ENCODE measurements around the gene IPPK.
"Not testable (repeated sequence)": the region's sequence is repeated elsewhere in the genome, so short reads cannot be mapped to it uniquely, and the experiment has no call there.

IPPK gene

DNA sequence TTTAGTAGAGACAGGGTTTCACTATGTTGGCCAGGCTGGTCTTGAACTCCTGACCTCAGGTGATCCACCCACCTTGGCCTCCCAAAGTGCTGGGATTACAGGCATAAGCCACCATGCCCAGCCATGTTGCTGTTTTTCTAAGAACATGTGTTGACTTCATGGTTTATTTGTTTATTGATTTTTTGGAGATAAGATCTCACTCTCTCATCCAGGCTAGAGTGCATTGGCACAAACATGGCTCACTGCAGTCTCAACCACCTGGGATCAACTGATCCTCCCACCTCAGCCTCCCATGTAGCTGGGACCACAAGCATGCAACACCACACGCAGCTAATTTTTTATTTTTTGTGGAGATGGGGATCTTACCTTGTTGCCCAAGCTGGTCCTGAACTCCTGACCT is 74.9 kb downstream of the IPPK start:
- DNase-seq (ENCODE audit: low read depth), result not testable (repeated sequence)

DNA sequence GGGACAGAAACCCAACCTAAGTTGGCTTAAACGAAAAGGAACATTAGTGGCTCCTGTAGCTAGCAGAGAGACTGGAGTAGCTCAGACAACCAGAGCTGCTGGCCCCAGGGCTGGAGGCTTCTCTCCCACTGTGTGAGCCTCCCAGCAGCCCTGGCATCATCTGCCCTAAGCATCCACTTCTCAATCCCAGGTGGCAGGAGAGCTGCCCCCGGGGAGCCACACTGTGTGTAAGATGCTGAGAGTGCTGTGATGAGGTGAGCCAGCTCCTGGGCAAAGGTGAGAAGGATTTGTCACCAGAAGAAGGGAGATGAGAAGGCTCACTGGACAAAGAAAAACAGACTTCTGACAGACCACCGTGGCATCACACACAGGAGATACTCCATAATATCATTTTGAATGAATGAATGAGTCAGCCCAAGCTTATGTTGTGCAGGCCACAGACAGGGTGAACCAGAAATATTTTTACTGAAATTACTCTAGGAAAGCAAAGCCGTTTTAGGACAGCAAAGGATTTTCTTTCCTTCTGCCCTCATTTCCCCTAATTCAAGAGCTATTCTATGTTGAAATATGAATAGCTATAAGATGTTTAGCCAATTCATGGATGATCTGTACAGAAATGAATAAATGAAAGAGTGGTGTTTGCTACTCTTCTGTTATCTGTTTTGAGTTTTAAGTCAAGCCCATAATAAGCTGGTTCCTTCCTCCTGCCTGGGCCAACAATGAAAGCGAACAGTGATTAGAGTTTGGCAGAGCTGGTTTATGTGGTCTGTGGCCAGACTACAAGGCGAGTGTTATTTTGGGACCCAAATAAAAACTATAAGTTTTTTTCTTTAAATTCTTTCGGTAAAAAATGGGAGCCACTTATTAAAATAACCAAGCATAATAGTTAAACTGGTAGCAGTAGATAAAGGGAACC is 76.7 kb downstream of the IPPK start:
- no peak for DNase-seq (ENCODE audit: low read depth)

DNA sequence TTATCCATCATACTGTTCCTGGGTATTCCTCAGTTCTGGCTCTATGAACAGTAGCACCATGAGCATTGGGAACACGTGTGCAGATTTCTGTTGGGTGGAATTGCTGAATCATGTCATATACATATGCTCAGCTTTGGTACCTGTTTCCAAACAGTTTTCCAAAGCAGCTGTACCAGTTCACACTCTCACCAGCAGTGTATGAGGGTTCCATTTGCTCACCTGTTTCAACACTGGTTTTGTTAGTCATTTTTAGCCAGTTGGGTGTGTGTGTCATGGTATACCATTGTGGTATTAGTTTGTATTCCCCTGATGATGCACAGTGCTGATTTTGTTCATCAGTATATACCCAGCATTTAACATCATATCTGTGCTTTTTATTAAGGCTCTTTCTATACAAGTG is 77.4 kb downstream of the IPPK start:
- DNase-seq (ENCODE audit: low read depth), result no peak

DNA sequence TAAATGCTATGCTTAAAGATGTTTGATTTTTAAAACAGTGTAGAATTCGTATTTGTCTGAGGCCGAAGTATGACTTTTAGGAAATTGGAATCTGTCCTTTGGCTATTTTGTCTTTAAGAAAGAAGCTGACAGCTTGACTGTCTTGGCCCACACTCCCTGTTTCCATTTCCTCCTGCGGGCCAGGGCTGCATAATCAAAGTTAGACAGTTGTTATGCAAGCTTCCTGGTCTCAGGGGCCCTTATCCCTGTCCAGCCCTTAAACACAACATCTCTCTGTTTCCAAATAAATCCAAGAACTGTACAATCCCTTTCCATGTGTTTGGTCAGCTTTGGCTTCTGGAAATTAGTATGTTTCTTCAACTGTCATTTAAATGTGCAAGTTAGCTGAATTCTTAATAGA is 79.6 kb downstream of the IPPK start:
- DNase-seq (ENCODE audit: low read depth), result no peak

DNA sequence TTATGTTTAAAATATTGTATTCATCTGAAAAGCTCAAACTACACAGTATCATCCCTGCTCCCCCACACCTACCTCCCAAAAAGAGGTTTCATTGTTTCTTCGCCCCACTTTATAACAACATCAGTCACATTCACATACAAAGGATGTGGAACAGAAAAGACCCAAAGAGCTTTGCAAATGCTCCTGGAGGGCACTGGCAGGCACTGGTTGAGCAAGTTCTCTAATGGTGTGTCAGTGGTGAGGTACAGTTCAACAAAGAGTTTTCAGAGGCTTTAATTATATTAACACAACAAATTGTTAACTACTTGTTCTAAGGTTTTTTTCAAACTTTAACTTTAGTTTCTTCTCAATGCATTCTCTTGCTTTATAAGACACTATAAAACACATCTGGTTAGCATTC is 80.0 kb downstream of the IPPK start:
- DNase-seq (ENCODE audit: low read depth), result no peak

DNA sequence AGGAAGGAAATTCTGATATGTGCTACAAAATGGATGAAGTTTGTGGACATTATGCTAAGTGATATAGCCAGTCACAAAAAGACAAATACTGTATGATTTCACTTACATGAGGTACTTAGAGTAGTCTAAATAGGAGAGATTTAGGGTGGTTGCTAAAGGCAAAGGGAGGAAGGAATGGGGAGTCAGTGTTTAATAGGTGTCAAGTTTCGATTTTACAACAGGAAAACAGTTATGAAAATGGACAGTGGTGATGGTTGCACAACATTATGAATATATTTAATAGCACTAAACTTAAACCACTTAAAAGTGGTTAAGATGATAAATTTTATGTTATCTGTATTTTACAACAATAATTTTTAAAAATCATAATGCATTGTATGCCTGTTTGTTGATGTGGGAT is 93.8 kb downstream of the IPPK start:
- DNase-seq (ENCODE audit: low read depth), result no peak

DNA sequence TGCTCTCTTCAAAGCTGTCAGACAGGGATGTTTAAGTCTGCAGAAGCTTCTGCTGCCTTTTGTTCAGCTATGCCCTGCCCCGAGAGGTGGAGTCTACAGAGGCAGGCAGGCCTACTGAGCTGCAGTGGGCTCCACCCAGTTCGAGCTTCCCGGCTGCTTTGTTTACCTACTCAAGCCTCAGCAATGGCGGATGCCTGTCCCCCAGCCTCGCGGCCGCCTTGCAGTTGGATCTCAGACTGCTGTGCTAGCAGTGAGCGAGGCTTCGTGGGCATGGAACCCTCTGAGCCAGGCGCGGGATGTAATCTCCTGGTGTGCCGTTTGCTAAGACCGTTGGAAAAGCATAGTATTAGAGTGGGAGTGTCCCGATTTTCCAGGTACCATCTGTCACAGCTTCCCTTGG is 96.3 kb downstream of the IPPK start:
- not testable (repeated sequence) for DNase-seq (ENCODE audit: low read depth)

DNA sequence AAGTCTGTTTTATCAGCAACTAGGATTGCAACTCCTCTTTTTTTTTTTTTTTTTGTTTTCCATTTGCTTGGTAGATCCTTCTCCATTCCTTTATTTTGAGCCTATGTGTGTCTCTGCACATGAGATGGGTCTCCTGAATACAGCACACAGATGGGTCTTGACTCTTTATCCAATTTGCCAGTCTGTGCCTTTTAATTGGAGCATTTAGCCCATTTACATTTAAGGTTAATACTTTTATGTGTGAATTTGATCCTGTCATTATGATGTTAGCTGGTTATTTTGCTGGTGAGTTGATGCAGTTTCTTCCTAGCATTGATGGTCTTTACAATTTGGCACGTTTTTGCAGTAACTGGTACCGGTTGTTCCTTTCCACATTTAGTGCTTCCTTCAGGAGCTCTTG is 98.1 kb downstream of the IPPK start:
- DNase-seq (ENCODE audit: low read depth), result not testable (repeated sequence)

DNA sequence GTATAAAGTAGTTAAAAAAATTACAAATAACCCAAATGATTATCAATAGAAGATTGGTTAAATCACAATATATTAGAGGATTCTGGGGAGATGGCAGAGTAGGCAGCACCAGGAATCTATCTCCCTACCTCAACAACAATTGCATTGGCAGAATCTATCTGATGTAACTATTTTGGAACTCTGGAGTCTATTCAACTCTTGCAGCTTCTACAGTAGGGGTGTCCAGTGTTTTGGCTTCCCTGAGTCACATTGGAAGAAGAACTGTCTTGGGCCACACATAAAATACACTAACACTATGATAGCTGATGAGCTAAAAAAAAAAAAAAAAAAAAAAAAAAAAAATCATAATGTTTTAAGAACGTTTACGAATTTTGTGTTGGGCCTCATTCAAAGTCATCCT is 104.9 kb downstream of the IPPK start:
- no peak for DNase-seq (ENCODE audit: low read depth)

DNA sequence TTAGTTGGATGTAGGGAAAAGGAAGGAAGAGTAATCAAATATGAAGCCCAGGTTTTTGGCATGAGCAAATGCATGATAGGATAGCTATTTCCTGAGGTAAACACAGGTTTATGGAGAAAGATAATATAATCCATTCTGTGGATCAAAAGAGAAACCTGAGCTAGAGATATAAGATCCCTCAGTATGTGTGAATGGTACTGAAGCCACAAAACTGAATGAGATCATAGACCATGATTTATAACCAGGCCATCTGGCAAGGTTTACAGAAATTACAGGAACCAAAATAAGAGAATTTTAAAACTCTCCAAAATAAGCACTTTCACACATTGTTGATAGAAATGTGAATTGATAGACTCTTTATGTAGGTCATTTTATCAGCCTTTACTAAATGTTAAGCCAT is 105.4 kb downstream of the IPPK start:
- DNase-seq (ENCODE audit: low read depth), result peak; percentile 8
